ENCODE data around the gene MSH6.

Gene MSH6

DNA sequence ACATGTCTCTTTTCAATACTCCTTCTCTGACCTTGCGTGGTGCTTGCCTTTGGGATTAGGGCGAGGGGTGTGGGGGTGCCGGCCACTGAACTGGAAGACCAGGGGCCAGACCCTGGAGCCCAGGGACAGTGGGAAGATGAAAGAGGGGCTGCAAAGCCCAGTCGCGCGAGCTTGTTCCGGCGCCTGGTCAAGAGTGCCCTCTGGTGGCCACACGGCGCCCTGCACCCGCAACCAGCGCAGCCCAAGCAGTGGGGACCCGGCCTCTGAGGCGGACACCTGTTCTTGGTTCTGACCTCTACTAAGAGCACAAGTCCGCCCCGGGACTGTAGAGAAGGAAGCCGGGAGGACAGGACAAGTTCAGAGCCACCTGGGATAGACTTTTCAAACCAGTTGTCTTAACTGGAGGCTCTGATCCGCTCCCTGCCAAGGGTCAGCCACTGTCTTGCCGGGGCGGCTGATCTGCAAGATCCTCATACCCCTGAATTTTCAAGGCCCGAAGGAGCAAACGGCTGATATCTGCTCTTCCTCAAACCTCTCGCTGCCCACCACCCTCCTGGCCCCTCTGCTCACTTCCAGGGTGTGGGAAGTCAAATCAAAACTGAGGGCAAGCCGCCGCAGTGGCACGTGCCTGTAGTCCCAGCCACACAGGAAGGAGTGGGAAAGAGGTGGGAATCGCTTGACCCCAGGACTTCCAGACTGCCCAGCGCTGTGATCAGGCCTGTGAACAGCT lies 14.9 kb upstream of the MSH6 start:
- no CpG with 5 or more reads among the region's 28 CpGs for WGBS (ENCODE audit: extremely low coverage, insufficient coverage, insufficient read length)
- DNase-seq: peak; percentile 48 to 76
- H3K4ac ChIP-seq (ENCODE audit: low read depth, low read length): peak overlapping the region; percentile 59

DNA sequence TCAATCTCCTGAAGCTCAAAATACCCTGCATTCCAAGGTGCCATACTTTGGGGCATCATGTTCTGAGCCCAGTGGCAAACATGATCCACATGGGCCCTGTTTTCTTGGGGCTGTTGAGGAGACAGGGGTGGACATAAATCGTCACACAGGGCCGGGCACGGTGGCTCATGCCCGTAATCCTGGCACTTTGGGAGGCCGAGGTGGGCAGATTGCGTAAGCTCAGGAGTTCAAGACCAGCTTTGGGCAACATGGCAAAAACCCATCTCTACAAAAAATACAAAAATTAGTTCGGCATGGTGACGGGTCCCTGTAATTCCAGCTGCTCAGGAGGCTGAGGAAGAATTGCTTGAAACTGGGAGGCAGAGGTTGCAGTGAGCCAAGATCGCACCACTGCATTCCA lies 13.6 kb upstream of the MSH6 start:
- Histone ChIP-seq H3K23ac (ENCODE audit: low read length) (no peak overlapping the region), H3K4ac (ENCODE audit: low read depth, low read length) (no peak overlapping the region), H3K4me2 (ENCODE audit: low read length) (no peak overlapping the region), H3K14ac (ENCODE audit: low read length) (no peak overlapping the region), H3K36me3 (ENCODE audit: control insufficient read depth in 1 of 2, insufficient read depth in 2 of 2, low read length in 2 of 2) (no peaks in the 10 kb centered on the region), H3K9me3 (ENCODE audit: insufficient read depth, low read depth, low read length) (peaks cover 2% of the 10 kb centered on the region), H4K8ac (ENCODE audit: low read depth, low read length) (no peak overlapping the region), H2BK5ac (ENCODE audit: low read depth, low read length, poor library complexity) (no peak overlapping the region), H4K12ac (ENCODE audit: low read depth, low read length) (no peak overlapping the region), H2AFZ (ENCODE audit: insufficient read depth, low read length, poor library complexity) (no peak overlapping the region), H2AK5ac (ENCODE audit: low read length) (no peak overlapping the region), H3K79me2 (ENCODE audit: control insufficient read depth, insufficient read depth, low read length, poor library complexity) (no peaks in the 10 kb centered on the region), H3K4me1 (ENCODE audit: control insufficient read depth in 1 of 2, insufficient read depth in 2 of 2, low read length in 2 of 2) (no peaks in the 10 kb centered on the region), H3K4me3 (ENCODE audit: low read depth, low read length) (no peak overlapping the region), H3K18ac (ENCODE audit: low read length) (no peak overlapping the region), H2BK12ac (ENCODE audit: low read length) (no peak overlapping the region), H3K79me1 (ENCODE audit: low read length) (peaks cover 2% of the 10 kb centered on the region), H4K91ac (ENCODE audit: low read depth, low read length) (no peak overlapping the region), H2BK120ac (ENCODE audit: insufficient read depth, low read length, poor library complexity) (no peak overlapping the region), H3K27me3 (ENCODE audit: insufficient read depth, low read length) (no peaks in the 10 kb centered on the region), H3K27ac (ENCODE audit: low read depth, low read length) (no peak overlapping the region), H3K9ac (ENCODE audit: low read length) (no peak overlapping the region)
- no CpG with 5 or more reads among the region's 9 CpGs for WGBS (ENCODE audit: extremely low coverage, insufficient coverage, insufficient read length)
- no peak for DNase-seq

More for the DNA sequence above, 14.9 kb upstream of the MSH6 start:
- no peaks in the 10 kb centered on the region for H3K36me3 ChIP-seq (ENCODE audit: control insufficient read depth in 1 of 2, insufficient read depth in 2 of 2, low read length in 2 of 2)
- H3K79me1 ChIP-seq (ENCODE audit: low read length): peaks cover 2% of the 10 kb centered on the region
- H3K27me3 ChIP-seq (ENCODE audit: insufficient read depth, low read length): no peaks in the 10 kb centered on the region
- no peak overlapping the region for H3K9ac ChIP-seq (ENCODE audit: low read length)
- H2AFZ ChIP-seq (ENCODE audit: insufficient read depth, low read length, poor library complexity): peak overlapping the region; percentile 42
- peaks cover 2% of the 10 kb centered on the region for H3K9me3 ChIP-seq (ENCODE audit: insufficient read depth, low read depth, low read length)
- peak overlapping the region; percentile 95 for H2BK12ac ChIP-seq (ENCODE audit: low read length)
- no peak overlapping the region for H3K18ac ChIP-seq (ENCODE audit: low read length)
- peak overlapping the region; percentile 36 for H2BK120ac ChIP-seq (ENCODE audit: insufficient read depth, low read length, poor library complexity)
- H4K8ac ChIP-seq (ENCODE audit: low read depth, low read length): no peak overlapping the region
- no peak overlapping the region for H2BK5ac ChIP-seq (ENCODE audit: low read depth, low read length, poor library complexity)
- peak overlapping the region; percentile 38 for H4K91ac ChIP-seq (ENCODE audit: low read depth, low read length)
- H3K14ac ChIP-seq (ENCODE audit: low read length): no peak overlapping the region
- peaks cover 0 to 2% of the 10 kb centered on the region in 2 experiments for H3K4me1 ChIP-seq (ENCODE audit: control insufficient read depth in 1 of 2, insufficient read depth in 2 of 2, low read length in 2 of 2)
- no peak overlapping the region for H4K12ac ChIP-seq (ENCODE audit: low read depth, low read length)
- H3K23ac ChIP-seq (ENCODE audit: low read length): no peak overlapping the region
- no peak overlapping the region for H3K27ac ChIP-seq (ENCODE audit: low read depth, low read length)
- H3K4me2 ChIP-seq (ENCODE audit: low read length): no peak overlapping the region
- no peaks in the 10 kb centered on the region for H3K79me2 ChIP-seq (ENCODE audit: control insufficient read depth, insufficient read depth, low read length, poor library complexity)
- peak overlapping the region; percentile 60 for H2AK5ac ChIP-seq (ENCODE audit: low read length)
- H3K4me3 ChIP-seq (ENCODE audit: low read depth, low read length): no peak overlapping the region

DNA sequence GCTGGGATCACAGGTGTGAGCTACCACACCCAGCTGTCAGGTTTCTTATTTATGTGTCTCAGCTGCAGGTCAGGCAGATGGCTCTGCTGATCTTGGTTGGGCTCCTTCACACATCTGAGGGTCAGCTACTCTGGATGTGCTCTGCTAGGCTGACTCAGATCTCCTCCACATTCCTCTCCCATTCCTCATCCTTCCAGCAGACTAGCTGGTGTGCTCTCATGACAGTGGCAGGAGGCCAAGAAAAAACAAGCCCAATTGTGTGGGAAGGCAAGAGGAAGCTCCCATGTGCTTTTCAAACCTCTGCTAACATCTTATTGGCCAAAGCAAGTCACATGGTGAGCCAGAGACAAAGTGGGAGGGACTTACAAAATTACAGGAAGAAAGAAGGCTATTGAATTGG lies 11.7 kb upstream of the MSH6 start:
- Histone ChIP-seq H3K23ac (ENCODE audit: low read length) (no peak overlapping the region), H3K27ac (ENCODE audit: low read depth, low read length) (no peak overlapping the region), H2BK120ac (ENCODE audit: insufficient read depth, low read length, poor library complexity) (no peak overlapping the region), H3K9ac (ENCODE audit: low read length) (no peak overlapping the region), H3K18ac (ENCODE audit: low read length) (no peak overlapping the region), H3K4ac (ENCODE audit: low read depth, low read length) (no peak overlapping the region), H2AFZ (ENCODE audit: insufficient read depth, low read length, poor library complexity) (no peak overlapping the region), H2BK12ac (ENCODE audit: low read length) (no peak overlapping the region), H3K4me3 (ENCODE audit: low read depth, low read length) (no peak overlapping the region), H3K27me3 (ENCODE audit: insufficient read depth, low read length) (no peaks in the 10 kb centered on the region), H4K91ac (ENCODE audit: low read depth, low read length) (no peak overlapping the region), H3K4me1 (ENCODE audit: control insufficient read depth in 1 of 2, insufficient read depth in 2 of 2, low read length in 2 of 2) (peaks cover 0 to under 1% of the 10 kb centered on the region in 2 experiments), H3K79me1 (ENCODE audit: low read length) (peaks cover 2% of the 10 kb centered on the region), H3K14ac (ENCODE audit: low read length) (no peak overlapping the region), H3K79me2 (ENCODE audit: control insufficient read depth, insufficient read depth, low read length, poor library complexity) (no peaks in the 10 kb centered on the region), H4K8ac (ENCODE audit: low read depth, low read length) (no peak overlapping the region), H3K36me3 (ENCODE audit: control insufficient read depth in 1 of 2, insufficient read depth in 2 of 2, low read length in 2 of 2) (no peaks in the 10 kb centered on the region), H3K4me2 (ENCODE audit: low read length) (no peak overlapping the region), H4K12ac (ENCODE audit: low read depth, low read length) (no peak overlapping the region), H3K9me3 (ENCODE audit: insufficient read depth, low read depth, low read length) (peaks cover 2% of the 10 kb centered on the region), H2AK5ac (ENCODE audit: low read length) (no peak overlapping the region), H2BK5ac (ENCODE audit: low read depth, low read length, poor library complexity) (no peak overlapping the region)
- DNase-seq: peak; percentile 77 to 88

DNA sequence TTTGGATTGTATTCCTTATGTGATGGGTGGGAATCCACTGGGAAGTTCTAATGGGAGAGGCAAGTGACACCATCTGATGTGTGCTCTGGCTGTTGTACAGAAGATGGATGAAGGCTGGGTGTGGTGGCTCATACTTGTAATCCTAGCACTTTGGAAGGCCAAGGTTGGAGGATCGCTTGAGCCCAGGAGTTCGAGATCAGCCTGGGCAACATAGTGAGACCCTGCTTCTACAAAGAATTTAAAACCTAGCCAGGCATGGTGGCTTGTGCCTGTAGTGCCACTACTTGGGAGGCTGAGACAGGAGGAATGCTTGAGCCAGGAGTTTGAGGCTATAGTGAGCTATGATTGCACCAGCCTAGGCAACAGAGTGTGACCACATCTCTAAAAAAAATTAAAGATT lies 10.6 kb upstream of the MSH6 start:
- H3K27ac ChIP-seq (ENCODE audit: low read depth, low read length): no peak overlapping the region
- peaks cover 2% of the 10 kb centered on the region for H3K79me1 ChIP-seq (ENCODE audit: low read length)
- no peak for DNase-seq
- H3K79me2 ChIP-seq (ENCODE audit: control insufficient read depth, insufficient read depth, low read length, poor library complexity): no peaks in the 10 kb centered on the region
- no peak overlapping the region for H2AK5ac ChIP-seq (ENCODE audit: low read length)
- H3K4me2 ChIP-seq (ENCODE audit: low read length): no peak overlapping the region
- WGBS (ENCODE audit: extremely low coverage, insufficient coverage, insufficient read length): no CpG with 5 or more reads among the region's 2 CpGs
- H2BK12ac ChIP-seq (ENCODE audit: low read length): no peak overlapping the region
- H3K23ac ChIP-seq (ENCODE audit: low read length): no peak overlapping the region
- no peak overlapping the region for H2AFZ ChIP-seq (ENCODE audit: insufficient read depth, low read length, poor library complexity)
- peaks cover 2% of the 10 kb centered on the region for H3K9me3 ChIP-seq (ENCODE audit: insufficient read depth, low read depth, low read length)
- H3K4me1 ChIP-seq (ENCODE audit: control insufficient read depth in 1 of 2, insufficient read depth in 2 of 2, low read length in 2 of 2): peaks cover 4% of the 10 kb centered on the region in 2 experiments
- no peak overlapping the region for H3K18ac ChIP-seq (ENCODE audit: low read length)
- H3K9ac ChIP-seq (ENCODE audit: low read length): no peak overlapping the region
- H3K4me3 ChIP-seq (ENCODE audit: low read depth, low read length): no peak overlapping the region
- H3K14ac ChIP-seq (ENCODE audit: low read length): no peak overlapping the region
- H3K27me3 ChIP-seq (ENCODE audit: insufficient read depth, low read length): no peaks in the 10 kb centered on the region
- H3K4ac ChIP-seq (ENCODE audit: low read depth, low read length): no peak overlapping the region
- no peak overlapping the region for H4K12ac ChIP-seq (ENCODE audit: low read depth, low read length)
- no peak overlapping the region for H4K8ac ChIP-seq (ENCODE audit: low read depth, low read length)
- no peak overlapping the region for H2BK120ac ChIP-seq (ENCODE audit: insufficient read depth, low read length, poor library complexity)
- H3K36me3 ChIP-seq (ENCODE audit: control insufficient read depth in 1 of 2, insufficient read depth in 2 of 2, low read length in 2 of 2): no peaks in the 10 kb centered on the region
- no peak overlapping the region for H4K91ac ChIP-seq (ENCODE audit: low read depth, low read length)
- no peak overlapping the region for H2BK5ac ChIP-seq (ENCODE audit: low read depth, low read length, poor library complexity)

Data from trophoblast cell (in vitro differentiated cells and primary cell).